ENCODE measurements around the gene MLIP.

- TF ChIP-seq EZH2phosphoT487 (IDR thresholded peaks at IDR 0.05; ENCODE audit: insufficient read depth, low read depth) (no peak), EZH2 (IDR thresholded peaks at IDR 0.05; ENCODE audit: insufficient read depth, poor library complexity, severe bottlenecking) (no peak)
These were observed 121.5 kb downstream of the MLIP start for GRCh38 chr6:54232703-54233102.
